Measurements from ENCODE around the gene RAPGEF3. TPM values are rescaled to one million over a fixed set of nuclear protein-coding genes. Genes with fewer than 3 reads are reported as not detected.

Gene RAPGEF3
- polyA plus RNA-seq, 2 donors = 23.2 to 75.2 TPM

- peak overlapping the region; percentile 23 to 44 for H3K27ac ChIP-seq (ENCODE audit: low read depth in 2 of 2, low read length in 1 of 2)
- H3K36me3 ChIP-seq (ENCODE audit: control insufficient read depth in 2 of 2, insufficient read depth in 2 of 2, low read length in 1 of 2) = peaks cover 4 to 37% of the 10 kb centered on the region in 2 donors
- no peak overlapping the region for H3K4me3 ChIP-seq (ENCODE audit: low read depth in 1 of 2, low read length in 2 of 2)
- 57 to 65% methylated on average over 7 of the region's 7 CpGs for WGBS, 2 donors
- peaks cover 4 to 31% of the 10 kb centered on the region in 2 donors for H3K4me1 ChIP-seq (ENCODE audit: control insufficient read depth in 2 of 2, insufficient read depth in 2 of 2, low read length in 1 of 2)
- no peaks in the 10 kb centered on the region for H3K27me3 ChIP-seq (ENCODE audit: control insufficient read depth in 1 of 2, insufficient read depth in 2 of 2, low read length in 2 of 2)
- H3K9me3 ChIP-seq (ENCODE audit: control insufficient read depth in 2 of 2, insufficient read depth in 1 of 2, low read depth in 1 of 2, low read length in 1 of 2) = no peaks in the 10 kb centered on the region
These were observed 42.7 kb upstream of the RAPGEF3 start for GRCh38 chr12:47801170-47801903.

GRCh38 chr12:47800582-47800981 is 41.9 kb upstream of the RAPGEF3 start:
- H3K27me3 ChIP-seq (ENCODE audit: control insufficient read depth in 1 of 2, insufficient read depth in 2 of 2, low read length in 2 of 2) = no peaks in the 10 kb centered on the region
- no peaks in the 10 kb centered on the region for H3K9me3 ChIP-seq (ENCODE audit: control insufficient read depth in 2 of 2, insufficient read depth in 1 of 2, low read depth in 1 of 2, low read length in 1 of 2)
- H3K4me3 ChIP-seq (ENCODE audit: low read depth in 1 of 2, low read length in 2 of 2) = no peak overlapping the region
- H3K27ac ChIP-seq (ENCODE audit: low read depth in 2 of 2, low read length in 1 of 2) = no peak overlapping the region
- peaks cover 4 to 27% of the 10 kb centered on the region in 2 donors for H3K4me1 ChIP-seq (ENCODE audit: control insufficient read depth in 2 of 2, insufficient read depth in 2 of 2, low read length in 1 of 2)
- H3K36me3 ChIP-seq (ENCODE audit: control insufficient read depth in 2 of 2, insufficient read depth in 2 of 2, low read length in 1 of 2) = peaks cover 9 to 44% of the 10 kb centered on the region in 2 donors
- whole genome bisulfite sequencing, 2 donors = 87 to 91% methylated on average over 7 of the region's 7 CpGs

GRCh38 chr12:47799357-47799955 is 40.8 kb upstream of the RAPGEF3 start:
- Histone ChIP-seq H3K27ac (ENCODE audit: low read depth in 2 of 2, low read length in 1 of 2) (no peak overlapping the region), H3K36me3 (ENCODE audit: control insufficient read depth in 2 of 2, insufficient read depth in 2 of 2, low read length in 1 of 2) (peaks cover 15 to 55% of the 10 kb centered on the region in 2 donors), H3K27me3 (ENCODE audit: control insufficient read depth in 1 of 2, insufficient read depth in 2 of 2, low read length in 2 of 2) (no peaks in the 10 kb centered on the region), H3K4me3 (ENCODE audit: low read depth in 1 of 2, low read length in 2 of 2) (no peak overlapping the region), H3K4me1 (ENCODE audit: control insufficient read depth in 2 of 2, insufficient read depth in 2 of 2, low read length in 1 of 2) (peaks cover 2 to 22% of the 10 kb centered on the region in 2 donors), H3K9me3 (ENCODE audit: control insufficient read depth in 2 of 2, insufficient read depth in 1 of 2, low read depth in 1 of 2, low read length in 1 of 2) (no peaks in the 10 kb centered on the region)
- 71% methylated on average over 7 of the region's 7 CpGs for WGBS, 2 donors

DNA sequence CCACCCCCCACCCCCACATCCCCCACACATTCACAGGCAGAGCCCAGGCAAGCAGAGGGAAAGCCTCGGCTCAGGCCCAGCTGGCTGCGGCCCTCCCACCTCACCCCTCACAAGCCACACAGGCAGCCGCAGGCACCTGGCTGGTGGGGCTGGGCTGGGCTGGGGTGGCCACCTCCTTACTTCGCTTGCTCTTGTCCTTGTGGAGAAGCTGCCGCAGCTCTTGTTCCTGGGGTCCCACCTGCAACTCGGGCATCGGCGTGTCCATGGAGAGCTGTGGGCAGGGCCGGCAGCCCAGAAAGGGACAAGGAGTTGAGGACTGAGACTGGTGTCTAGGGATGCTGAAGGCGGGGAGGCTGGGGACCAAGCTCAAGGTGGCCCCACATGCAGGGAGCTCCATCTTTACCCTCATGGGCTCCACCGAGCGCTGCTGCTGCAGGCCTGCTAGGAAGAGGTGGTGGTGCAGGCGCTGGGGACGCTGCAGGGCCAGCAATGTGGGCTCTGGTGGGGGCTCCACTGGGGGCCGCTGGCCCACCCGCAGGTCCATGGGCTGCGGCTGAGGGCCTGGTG is 39.8 kb upstream of the RAPGEF3 start:
- Histone ChIP-seq H3K4me3 (ENCODE audit: low read depth in 1 of 2, low read length in 2 of 2) (no peak overlapping the region), H3K9me3 (ENCODE audit: control insufficient read depth in 2 of 2, insufficient read depth in 1 of 2, low read depth in 1 of 2, low read length in 1 of 2) (no peaks in the 10 kb centered on the region), H3K27ac (ENCODE audit: low read depth in 2 of 2, low read length in 1 of 2) (no peak overlapping the region), H3K36me3 (ENCODE audit: control insufficient read depth in 2 of 2, insufficient read depth in 2 of 2, low read length in 1 of 2) (peaks cover 20 to 60% of the 10 kb centered on the region in 2 donors), H3K4me1 (ENCODE audit: control insufficient read depth in 2 of 2, insufficient read depth in 2 of 2, low read length in 1 of 2) (peaks cover 0 to 14% of the 10 kb centered on the region in 2 donors), H3K27me3 (ENCODE audit: control insufficient read depth in 1 of 2, insufficient read depth in 2 of 2, low read length in 2 of 2) (no peaks in the 10 kb centered on the region)
- 85 to 90% methylated on average over 17 of the region's 17 CpGs for WGBS, 2 donors

GRCh38 chr12:47797441-47797840 is 38.8 kb upstream of the RAPGEF3 start:
- Histone ChIP-seq H3K9me3 (ENCODE audit: control insufficient read depth in 2 of 2, insufficient read depth in 1 of 2, low read depth in 1 of 2, low read length in 1 of 2) (no peaks in the 10 kb centered on the region), H3K27ac (ENCODE audit: low read depth in 2 of 2, low read length in 1 of 2) (no peak overlapping the region), H3K36me3 (ENCODE audit: control insufficient read depth in 2 of 2, insufficient read depth in 2 of 2, low read length in 1 of 2) (peaks cover 20 to 58% of the 10 kb centered on the region in 2 donors), H3K4me3 (ENCODE audit: low read depth in 1 of 2, low read length in 2 of 2) (no peak overlapping the region), H3K27me3 (ENCODE audit: control insufficient read depth in 1 of 2, insufficient read depth in 2 of 2, low read length in 2 of 2) (no peaks in the 10 kb centered on the region), H3K4me1 (ENCODE audit: control insufficient read depth in 2 of 2, insufficient read depth in 2 of 2, low read length in 1 of 2) (peaks cover 0 to 5% of the 10 kb centered on the region in 2 donors)
- 83% methylated on average over 10 of the region's 10 CpGs for WGBS, 2 donors

DNA sequence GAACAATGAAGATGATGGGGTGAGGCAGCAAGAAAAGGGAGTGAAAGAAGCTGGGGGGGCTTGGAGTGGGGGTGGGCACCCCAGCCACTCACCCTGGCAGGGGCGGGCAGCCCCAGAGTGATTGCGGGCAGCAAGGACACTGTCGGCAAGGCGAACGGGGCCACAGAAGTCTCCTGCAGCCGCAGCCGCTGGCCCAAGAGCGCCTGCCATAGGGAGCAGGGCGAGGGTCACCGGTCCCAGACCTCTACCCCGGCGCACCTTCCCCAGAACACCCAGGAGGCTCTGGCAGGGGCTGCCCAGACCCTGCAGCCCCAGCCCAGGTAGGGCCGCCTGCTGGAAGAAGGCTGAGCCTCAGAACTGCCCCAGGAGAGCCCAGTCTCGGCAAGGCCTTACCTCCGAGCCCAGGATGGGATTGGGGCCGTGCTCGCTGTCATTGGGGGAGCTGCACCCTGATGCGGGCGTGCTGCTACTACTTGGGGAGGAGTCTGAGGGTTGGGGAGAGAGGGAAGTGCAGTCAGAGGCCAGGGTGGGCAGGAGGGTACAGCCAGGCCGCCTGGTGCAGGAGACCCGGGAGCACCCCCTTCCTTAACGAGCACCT is 37.2 kb upstream of the RAPGEF3 start:
- Histone ChIP-seq H3K36me3 (ENCODE audit: control insufficient read depth in 2 of 2, insufficient read depth in 2 of 2, low read length in 1 of 2) (peaks cover 20 to 68% of the 10 kb centered on the region in 2 donors), H3K4me1 (ENCODE audit: control insufficient read depth in 2 of 2, insufficient read depth in 2 of 2, low read length in 1 of 2) (no peaks in the 10 kb centered on the region), H3K4me3 (ENCODE audit: low read depth in 1 of 2, low read length in 2 of 2) (no peak overlapping the region), H3K27ac (ENCODE audit: low read depth in 2 of 2, low read length in 1 of 2) (no peak overlapping the region), H3K9me3 (ENCODE audit: control insufficient read depth in 2 of 2, insufficient read depth in 1 of 2, low read depth in 1 of 2, low read length in 1 of 2) (no peaks in the 10 kb centered on the region), H3K27me3 (ENCODE audit: control insufficient read depth in 1 of 2, insufficient read depth in 2 of 2, low read length in 2 of 2) (no peaks in the 10 kb centered on the region)
- 92 to 97% methylated on average over 22 of the region's 22 CpGs for WGBS, 2 donors

- Histone ChIP-seq H3K4me3 (ENCODE audit: low read depth in 1 of 2, low read length in 2 of 2) (no peak overlapping the region), H3K4me1 (ENCODE audit: control insufficient read depth in 2 of 2, insufficient read depth in 2 of 2, low read length in 1 of 2) (no peaks in the 10 kb centered on the region), H3K27ac (ENCODE audit: low read depth in 2 of 2, low read length in 1 of 2) (no peak overlapping the region), H3K27me3 (ENCODE audit: control insufficient read depth in 1 of 2, insufficient read depth in 2 of 2, low read length in 2 of 2) (no peaks in the 10 kb centered on the region), H3K36me3 (ENCODE audit: control insufficient read depth in 2 of 2, insufficient read depth in 2 of 2, low read length in 1 of 2) (peaks cover 20 to 74% of the 10 kb centered on the region in 2 donors), H3K9me3 (ENCODE audit: control insufficient read depth in 2 of 2, insufficient read depth in 1 of 2, low read depth in 1 of 2, low read length in 1 of 2) (no peaks in the 10 kb centered on the region)
- 92 to 96% methylated on average over 21 of the region's 21 CpGs for WGBS, 2 donors
These were observed 36.6 kb upstream of the RAPGEF3 start for GRCh38 chr12:47795121-47795813.

DNA sequence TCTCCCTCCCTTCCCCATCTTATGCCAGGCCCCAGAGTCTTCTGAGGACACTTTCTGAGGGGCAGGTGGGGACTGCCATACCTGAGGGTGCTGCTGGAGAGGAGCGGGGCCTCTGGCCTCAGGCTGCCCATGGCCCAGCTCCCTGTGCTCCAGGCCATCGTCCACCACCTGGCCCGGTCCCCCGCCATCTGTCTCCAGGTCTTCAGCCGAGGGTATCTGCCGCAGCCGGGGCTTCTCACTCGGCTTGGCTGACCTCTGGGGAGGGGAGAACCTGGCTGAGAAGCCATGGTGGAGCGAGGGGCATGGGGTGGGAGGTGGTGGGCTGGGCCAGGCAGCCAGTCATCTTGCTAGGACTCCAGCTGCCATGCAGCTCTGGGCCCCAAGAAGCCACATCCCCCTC is 36.0 kb upstream of the RAPGEF3 start:
- Histone ChIP-seq H3K9me3 (ENCODE audit: control insufficient read depth in 2 of 2, insufficient read depth in 1 of 2, low read depth in 1 of 2, low read length in 1 of 2) (no peaks in the 10 kb centered on the region), H3K4me3 (ENCODE audit: low read depth in 1 of 2, low read length in 2 of 2) (no peak overlapping the region), H3K36me3 (ENCODE audit: control insufficient read depth in 2 of 2, insufficient read depth in 2 of 2, low read length in 1 of 2) (peaks cover 25 to 77% of the 10 kb centered on the region in 2 donors), H3K27ac (ENCODE audit: low read depth in 2 of 2, low read length in 1 of 2) (no peak overlapping the region), H3K27me3 (ENCODE audit: control insufficient read depth in 1 of 2, insufficient read depth in 2 of 2, low read length in 2 of 2) (no peaks in the 10 kb centered on the region), H3K4me1 (ENCODE audit: control insufficient read depth in 2 of 2, insufficient read depth in 2 of 2, low read length in 1 of 2) (no peaks in the 10 kb centered on the region)
- 96 to 97% methylated on average over 9 of the region's 9 CpGs for WGBS, 2 donors

GRCh38 chr12:47793015-47793681 is 34.5 kb upstream of the RAPGEF3 start:
- Histone ChIP-seq H3K4me3 (ENCODE audit: low read depth in 1 of 2, low read length in 2 of 2) (no peak overlapping the region), H3K36me3 (ENCODE audit: control insufficient read depth in 2 of 2, insufficient read depth in 2 of 2, low read length in 1 of 2) (peaks cover 32 to 79% of the 10 kb centered on the region in 2 donors), H3K4me1 (ENCODE audit: control insufficient read depth in 2 of 2, insufficient read depth in 2 of 2, low read length in 1 of 2) (no peaks in the 10 kb centered on the region), H3K9me3 (ENCODE audit: control insufficient read depth in 2 of 2, insufficient read depth in 1 of 2, low read depth in 1 of 2, low read length in 1 of 2) (no peaks in the 10 kb centered on the region), H3K27me3 (ENCODE audit: control insufficient read depth in 1 of 2, insufficient read depth in 2 of 2, low read length in 2 of 2) (no peaks in the 10 kb centered on the region), H3K27ac (ENCODE audit: low read depth in 2 of 2, low read length in 1 of 2) (no peak overlapping the region)
- WGBS, 2 donors = 87 to 90% methylated on average over 15 of the region's 15 CpGs
